ENCODE data around the gene GRAMD1A. TPM values are rescaled to one million over a fixed set of nuclear protein-coding genes. Genes with fewer than 3 reads are reported as not detected.

GRAMD1A gene
- total RNA-seq, 2 donors from 2014 or later: 158 to 160 TPM

GRCh38 chr19:35063940-35064818 lies 64.1 kb downstream of the GRAMD1A start:
- DNase-seq (ENCODE audit: low spot score in 2 of 2) (peak in 1 of 2 donors; percentile 33), ATAC-seq (peak; percentile 21 to 79)
- H3K27ac Mint-ChIP-seq: peak overlapping the region; percentile 15 to 18
- no peaks in the 10 kb centered on the region for H3K9me3 Mint-ChIP-seq
- H3K36me3 Mint-ChIP-seq: no peaks in the 10 kb centered on the region

GRCh38 chr19:35065574-35065973 lies 65.5 kb downstream of the GRAMD1A start:
- DNase-seq (ENCODE audit: low spot score in 2 of 2) (no peak), ATAC-seq (no peak)
- H3K27ac Mint-ChIP-seq: peak overlapping the region in 1 of 2 donors; percentile 37
- no peaks in the 10 kb centered on the region for H3K36me3 Mint-ChIP-seq
- H3K9me3 Mint-ChIP-seq: no peaks in the 10 kb centered on the region

- DNase-seq (ENCODE audit: low spot score in 2 of 2) (no peak), ATAC-seq (no peak)
- Mint-ChIP-seq H3K9me3 (no peaks in the 10 kb centered on the region), H3K36me3 (no peaks in the 10 kb centered on the region), H3K27ac (peak overlapping the region; percentile 59 to 61)
Measured at GRCh38 chr19:35066121-35066520, 66.0 kb downstream of the GRAMD1A start.

- no peaks in the 10 kb centered on the region for H3K9me3 Mint-ChIP-seq
- H3K36me3 Mint-ChIP-seq: no peaks in the 10 kb centered on the region
- DNase-seq (ENCODE audit: low spot score in 2 of 2) (peak; percentile 87 to 97), ATAC-seq (peak; percentile 88 to 96)
- H3K27ac Mint-ChIP-seq: peak overlapping the region; percentile 59 to 61
Measured at GRCh38 chr19:35066691-35067563, 66.8 kb downstream of the GRAMD1A start.

GRCh38 chr19:35068941-35069634 lies 69.0 kb downstream of the GRAMD1A start:
- DNase-seq (ENCODE audit: low spot score in 2 of 2) (no peak), ATAC-seq (no peak)
- Mint-ChIP-seq H3K9me3 (no peaks in the 10 kb centered on the region), H3K27ac (no peak overlapping the region), H3K36me3 (no peaks in the 10 kb centered on the region)

- no peaks in the 10 kb centered on the region for H3K9me3 Mint-ChIP-seq
- ATAC-seq: no peak
Measured at GRCh38 chr19:35069696-35070095, 69.6 kb downstream of the GRAMD1A start.

GRCh38 chr19:35070471-35070870 lies 70.3 kb downstream of the GRAMD1A start:
- no peak for ATAC-seq
- Mint-ChIP-seq H3K9me3 (no peaks in the 10 kb centered on the region), H3K27ac (no peak overlapping the region), H3K36me3 (no peaks in the 10 kb centered on the region)
- no peak for DNase-seq (ENCODE audit: low spot score in 2 of 2)

More at GRCh38 chr19:35069696-35070095, 69.6 kb downstream of the GRAMD1A start:
- no peak overlapping the region for H3K27ac Mint-ChIP-seq
- no peak for DNase-seq (ENCODE audit: low spot score in 2 of 2)
- H3K36me3 Mint-ChIP-seq: no peaks in the 10 kb centered on the region

- Mint-ChIP-seq H3K9me3 (no peaks in the 10 kb centered on the region), H3K36me3 (no peaks in the 10 kb centered on the region), H3K27ac (no peak overlapping the region)
- ATAC-seq (no peak), DNase-seq (ENCODE audit: low spot score in 2 of 2) (no peak)
Measured at GRCh38 chr19:35073516-35073915, 73.4 kb downstream of the GRAMD1A start.

GRCh38 chr19:35073941-35074340 lies 73.8 kb downstream of the GRAMD1A start:
- Mint-ChIP-seq H3K27ac (peak overlapping the region in 1 of 2 donors; percentile 44), H3K9me3 (no peaks in the 10 kb centered on the region), H3K36me3 (no peaks in the 10 kb centered on the region)
- no peak for ATAC-seq
- DNase-seq (ENCODE audit: low spot score in 2 of 2): no peak

- no peak for ATAC-seq
- Mint-ChIP-seq H3K27ac (no peak overlapping the region), H3K36me3 (no peaks in the 10 kb centered on the region), H3K9me3 (no peaks in the 10 kb centered on the region)
- DNase-seq (ENCODE audit: low spot score in 2 of 2): no peak
Measured at GRCh38 chr19:35074426-35075201, 74.5 kb downstream of the GRAMD1A start.

GRCh38 chr19:35075202-35076025 lies 75.3 kb downstream of the GRAMD1A start:
- no peak for ATAC-seq

GRCh38 chr19:35076026-35076370 lies 75.9 kb downstream of the GRAMD1A start:
- no peaks in the 10 kb centered on the region for H3K9me3 Mint-ChIP-seq
- no peak overlapping the region for H3K27ac Mint-ChIP-seq
- no peak for DNase-seq (ENCODE audit: low spot score in 2 of 2)
- H3K36me3 Mint-ChIP-seq: no peaks in the 10 kb centered on the region
- no peak for ATAC-seq

More at GRCh38 chr19:35075202-35076025, 75.3 kb downstream of the GRAMD1A start:
- DNase-seq (ENCODE audit: low spot score in 2 of 2): no peak
- Mint-ChIP-seq H3K27ac (no peak overlapping the region), H3K36me3 (no peaks in the 10 kb centered on the region), H3K9me3 (no peaks in the 10 kb centered on the region)

All from activated naive CD4-positive, alpha-beta T cell treated with anti-CD3 and anti-CD28 coated beads, Interleukin-2, amount 50 U/mL, for 72 hours (primary cell).